ENCODE results near the gene SLC66A3. TPM values are rescaled to one million over a fixed set of nuclear protein-coding genes. Genes with fewer than 3 reads are reported as not detected.

The SLC66A3 gene
- total RNA-seq, 8 experiments from 2014 or later, result 1.2 to 12.3 (median 3.0) TPM

- Histone ChIP-seq H3K27ac (no peak overlapping the region), H3K4me1 (replicated peaks in 1 of 2) (peaks cover 3 to 10% of the 10 kb centered on the region in 2 donors), H3K4me3 (no peak overlapping the region)
- in situ Hi-C loops (cut with MboI; ENCODE audit: low pct_unique_long_range_greater_than_20kb in 2 of 9, low sequenced_read_pairs in 9 of 9, unreplicated experiment in 9 of 9), result loop anchor here in 8 of 9 experiments (10.0 to 25.0 kb wide), 5 partner anchors 285 to 460 kb away; no protein-coding TSS in a partner anchor
- no peak for ATAC-seq (replicated peaks in 6 of 8)
- 13 to 97% (median 83%) methylated on average over 1 to 5 of the region's 5 CpGs; no CpG with 5 or more reads in 3 of the 10 experiments for WGBS, 10 experiments
These were observed 27.5 kb upstream of the SLC66A3 start for GRCh38 chr2:11127761-11128160.

GRCh38 chr2:11128243-11128951 is 26.9 kb upstream of the SLC66A3 start:
- Histone ChIP-seq H3K4me1 (replicated peaks in 1 of 2) (peaks cover 8 to 14% of the 10 kb centered on the region in 2 donors), H3K4me3 (no peak overlapping the region), H3K27ac (no peak overlapping the region)
- in situ Hi-C loops (cut with MboI; ENCODE audit: low pct_unique_long_range_greater_than_20kb in 2 of 9, low sequenced_read_pairs in 9 of 9, unreplicated experiment in 9 of 9), result loop anchor here in 8 of 9 experiments (10.0 to 25.0 kb wide), 5 partner anchors 284 to 459 kb away; no protein-coding TSS in a partner anchor
- ATAC-seq (replicated peaks in 6 of 8), result no peak
- WGBS, 10 experiments, result 27 to 100% (median 79%) methylated on average over 1 to 6 of the region's 11 CpGs; no CpG with 5 or more reads in 2 of the 10 experiments

- Histone ChIP-seq H3K27ac (no peak overlapping the region), H3K4me3 (peak overlapping the region; percentile 12 to 25 (median 13)), H3K4me1 (replicated peaks in 1 of 2) (peaks cover 13 to 16% of the 10 kb centered on the region in 2 donors)
- peak in 7 of 8 experiments; percentile 18 to 89 (median 76) for ATAC-seq (replicated peaks in 6 of 8)
- in situ Hi-C loops (cut with MboI; ENCODE audit: low pct_unique_long_range_greater_than_20kb in 2 of 9, low sequenced_read_pairs in 9 of 9, unreplicated experiment in 9 of 9), result loop anchor here in 8 of 9 experiments (10.0 to 25.0 kb wide), 5 partner anchors 282 to 457 kb away; no protein-coding TSS in a partner anchor
- WGBS, 10 experiments, result 14 to 100% (median 30%) methylated on average over 1 to 11 of the region's 46 CpGs; no CpG with 5 or more reads in 2 of the 10 experiments
These were observed 25.4 kb upstream of the SLC66A3 start for GRCh38 chr2:11129598-11130449.

GRCh38 chr2:11131166-11131920 is 23.9 kb upstream of the SLC66A3 start:
- no peak for ATAC-seq (replicated peaks in 6 of 8)
- WGBS, 10 experiments, result 60 to 100% (median 83%) methylated on average over 1 to 8 of the region's 20 CpGs; no CpG with 5 or more reads in 3 of the 10 experiments
- in situ Hi-C loops (cut with MboI; ENCODE audit: low pct_unique_long_range_greater_than_20kb in 2 of 9, low sequenced_read_pairs in 9 of 9, unreplicated experiment in 9 of 9), result loop anchor here in 6 of 9 experiments (25.0 kb wide), 4 partner anchors 281 to 456 kb away; no protein-coding TSS in a partner anchor
- Histone ChIP-seq H3K27ac (no peak overlapping the region), H3K4me1 (replicated peaks in 1 of 2) (peaks cover 13 to 16% of the 10 kb centered on the region in 2 donors), H3K4me3 (no peak overlapping the region)

- Histone ChIP-seq H3K4me1 (replicated peaks in 1 of 2) (peaks cover 13 to 16% of the 10 kb centered on the region in 2 donors), H3K27ac (no peak overlapping the region), H3K4me3 (peak overlapping the region in 2 of 5 donors; percentile 29 to 40)
- ATAC-seq (replicated peaks in 6 of 8), result no peak
- WGBS, 10 experiments, result 0 to 84% (median 71%) methylated on average over 1 to 12 of the region's 19 CpGs; no CpG with 5 or more reads in 2 of the 10 experiments
- in situ Hi-C loops (cut with MboI; ENCODE audit: low pct_unique_long_range_greater_than_20kb in 2 of 9, low sequenced_read_pairs in 9 of 9, unreplicated experiment in 9 of 9), result loop anchor here in 6 of 9 experiments (25.0 kb wide), 4 partner anchors 280 to 455 kb away; no protein-coding TSS in a partner anchor
These were observed 23.1 kb upstream of the SLC66A3 start for GRCh38 chr2:11132036-11132671.

- peaks cover 13 to 16% of the 10 kb centered on the region in 2 donors for H3K4me1 ChIP-seq (replicated peaks in 1 of 2)
- whole genome bisulfite sequencing, 10 experiments, result 79% methylated on average over 11 of the region's 25 CpGs; no CpG with 5 or more reads in 9 of the 10 experiments
- in situ Hi-C loops (cut with MboI; ENCODE audit: low pct_unique_long_range_greater_than_20kb in 2 of 9, low sequenced_read_pairs in 9 of 9, unreplicated experiment in 9 of 9), result loop anchor here in 6 of 9 experiments (25.0 kb wide), 4 partner anchors 279 to 454 kb away; no protein-coding TSS in a partner anchor
- no peak overlapping the region for H3K27ac ChIP-seq
- peak overlapping the region; percentile 27 to 41 (median 29) for H3K4me3 ChIP-seq
- ATAC-seq (replicated peaks in 6 of 8), result peak in 6 of 8 experiments; percentile 3 to 33 (median 24)
These were observed 21.9 kb upstream of the SLC66A3 start for GRCh38 chr2:11133238-11133935.

- Histone ChIP-seq H3K27ac (no peak overlapping the region), H3K4me3 (peak overlapping the region in 2 of 5 donors; percentile 40 to 41), H3K4me1 (replicated peaks in 1 of 2) (peaks cover 13 to 16% of the 10 kb centered on the region in 2 donors)
- in situ Hi-C loops (cut with MboI; ENCODE audit: low pct_unique_long_range_greater_than_20kb in 2 of 9, low sequenced_read_pairs in 9 of 9, unreplicated experiment in 9 of 9), result loop anchor here in 6 of 9 experiments (25.0 kb wide), 4 partner anchors 278 to 453 kb away; no protein-coding TSS in a partner anchor
- 40 to 74% (median 65%) methylated on average over 3 to 8 of the region's 8 CpGs; no CpG with 5 or more reads in 3 of the 10 experiments for WGBS, 10 experiments
- ATAC-seq (replicated peaks in 6 of 8), result no peak
These were observed 21.3 kb upstream of the SLC66A3 start for GRCh38 chr2:11133936-11134320.

- no peak for ATAC-seq (replicated peaks in 6 of 8)
- Histone ChIP-seq H3K27ac (no peak overlapping the region), H3K4me1 (replicated peaks in 1 of 2) (peaks cover 11 to 14% of the 10 kb centered on the region in 2 donors), H3K4me3 (peak overlapping the region in 1 of 5 donors; percentile 41)
- WGBS, 10 experiments, result 60 to 100% (median 80%) methylated on average over 1 to 3 of the region's 5 CpGs; no CpG with 5 or more reads in 3 of the 10 experiments
- in situ Hi-C loops (cut with MboI; ENCODE audit: low pct_unique_long_range_greater_than_20kb in 2 of 9, low sequenced_read_pairs in 9 of 9, unreplicated experiment in 9 of 9), result loop anchor here in 6 of 9 experiments (25.0 kb wide), 4 partner anchors 278 to 453 kb away; no protein-coding TSS in a partner anchor
These were observed 20.9 kb upstream of the SLC66A3 start for GRCh38 chr2:11134349-11134748.

GRCh38 chr2:11140492-11140891 is 14.8 kb upstream of the SLC66A3 start:
- Histone ChIP-seq H3K4me1 (replicated peaks in 1 of 2) (no peaks in the 10 kb centered on the region), H3K4me3 (no peak overlapping the region), H3K27ac (no peak overlapping the region)
- ATAC-seq (replicated peaks in 6 of 8), result no peak
- 14 to 100% (median 87%) methylated on average over 1 to 4 of the region's 4 CpGs; no CpG with 5 or more reads in 1 of the 10 experiments for WGBS, 10 experiments
- in situ Hi-C loops (cut with MboI; ENCODE audit: low pct_unique_long_range_greater_than_20kb in 2 of 9, low sequenced_read_pairs in 9 of 9, unreplicated experiment in 9 of 9), result loop anchor here in 6 of 9 experiments (25.0 kb wide), 4 partner anchors 272 to 447 kb away; no protein-coding TSS in a partner anchor

GRCh38 chr2:11141319-11141718 is 13.9 kb upstream of the SLC66A3 start:
- 29 to 100% (median 69%) methylated on average over 1 to 3 of the region's 4 CpGs; no CpG with 5 or more reads in 2 of the 10 experiments for WGBS, 10 experiments
- ATAC-seq (replicated peaks in 6 of 8), result no peak
- no peak overlapping the region for H3K27ac ChIP-seq
- no peaks in the 10 kb centered on the region for H3K4me1 ChIP-seq (replicated peaks in 1 of 2)
- in situ Hi-C loops (cut with MboI; ENCODE audit: low pct_unique_long_range_greater_than_20kb in 2 of 9, low sequenced_read_pairs in 9 of 9, unreplicated experiment in 9 of 9), result loop anchor here in 6 of 9 experiments (25.0 kb wide), 4 partner anchors 271 to 446 kb away; no protein-coding TSS in a partner anchor
- no peak overlapping the region for H3K4me3 ChIP-seq

GRCh38 chr2:11142330-11142729 is 12.9 kb upstream of the SLC66A3 start:
- H3K4me1 ChIP-seq (replicated peaks in 1 of 2), result no peaks in the 10 kb centered on the region
- H3K4me3 ChIP-seq, result no peak overlapping the region
- in situ Hi-C loops (cut with MboI; ENCODE audit: low pct_unique_long_range_greater_than_20kb in 2 of 9, low sequenced_read_pairs in 9 of 9, unreplicated experiment in 9 of 9), result loop anchor here in 6 of 9 experiments (25.0 kb wide), 4 partner anchors 270 to 445 kb away; no protein-coding TSS in a partner anchor
- no peak for ATAC-seq (replicated peaks in 6 of 8)
- H3K27ac ChIP-seq, result no peak overlapping the region
- 18 to 73% (median 55%) methylated on average over 1 to 3 of the region's 3 CpGs; no CpG with 5 or more reads in 4 of the 10 experiments for WGBS, 10 experiments
